Measurements from ENCODE around the gene KIF26B. TPM values are rescaled to one million over a fixed set of nuclear protein-coding genes. Genes with fewer than 3 reads are reported as not detected.
"Not testable (repeated sequence)": the region's sequence is repeated elsewhere in the genome, so short reads cannot be mapped to it uniquely, and the experiment has no call there.

KIF26B gene
- total RNA-seq, 3 donors from 2014 or later: 0.14 to 3.2 (median 0.39) TPM

DNA sequence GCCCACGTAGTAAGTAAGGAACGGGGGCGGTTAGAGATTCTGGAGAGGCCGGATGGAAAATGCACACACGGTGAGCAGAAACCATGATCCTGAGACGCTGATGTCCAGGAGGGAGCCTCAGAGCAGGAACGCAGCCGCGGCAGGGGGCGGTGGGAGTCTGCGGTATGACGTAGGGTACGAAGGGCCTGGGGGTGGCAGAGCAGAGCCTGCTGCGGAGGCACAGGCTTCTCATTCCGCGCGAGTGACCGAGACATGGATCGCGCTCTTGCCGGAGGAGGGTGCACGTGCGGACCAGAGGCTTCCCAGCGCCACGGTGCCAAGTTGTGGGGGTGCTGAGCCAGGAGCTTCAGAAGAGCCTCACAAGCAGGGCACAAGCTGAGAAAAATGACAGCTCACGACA lies 176.2 kb downstream of the KIF26B start:
- no peak overlapping the region for H3K4me3 ChIP-seq
- no peaks in the 10 kb centered on the region for H3K36me3 ChIP-seq (ENCODE audit: low read depth)
- ATAC-seq: no peak
- intact Hi-C loops (cut with DNase I, micrococcal nuclease): no loop called here
- no peak for DNase-seq
- TF ChIP-seq, protein P1, sequence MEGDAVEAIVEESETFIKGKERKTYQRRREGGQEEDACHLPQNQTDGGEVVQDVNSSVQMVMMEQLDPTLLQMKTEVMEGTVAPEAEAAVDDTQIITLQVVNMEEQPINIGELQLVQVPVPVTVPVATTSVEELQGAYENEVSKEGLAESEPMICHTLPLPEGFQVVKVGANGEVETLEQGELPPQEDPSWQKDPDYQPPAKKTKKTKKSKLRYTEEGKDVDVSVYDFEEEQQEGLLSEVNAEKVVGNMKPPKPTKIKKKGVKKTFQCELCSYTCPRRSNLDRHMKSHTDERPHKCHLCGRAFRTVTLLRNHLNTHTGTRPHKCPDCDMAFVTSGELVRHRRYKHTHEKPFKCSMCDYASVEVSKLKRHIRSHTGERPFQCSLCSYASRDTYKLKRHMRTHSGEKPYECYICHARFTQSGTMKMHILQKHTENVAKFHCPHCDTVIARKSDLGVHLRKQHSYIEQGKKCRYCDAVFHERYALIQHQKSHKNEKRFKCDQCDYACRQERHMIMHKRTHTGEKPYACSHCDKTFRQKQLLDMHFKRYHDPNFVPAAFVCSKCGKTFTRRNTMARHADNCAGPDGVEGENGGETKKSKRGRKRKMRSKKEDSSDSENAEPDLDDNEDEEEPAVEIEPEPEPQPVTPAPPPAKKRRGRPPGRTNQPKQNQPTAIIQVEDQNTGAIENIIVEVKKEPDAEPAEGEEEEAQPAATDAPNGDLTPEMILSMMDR (IDR thresholded peaks at IDR 0.05): no peak
- H3K9me3 ChIP-seq: no peaks in the 10 kb centered on the region
- no peaks in the 10 kb centered on the region for H3K4me1 ChIP-seq (ENCODE audit: low read depth)

DNA sequence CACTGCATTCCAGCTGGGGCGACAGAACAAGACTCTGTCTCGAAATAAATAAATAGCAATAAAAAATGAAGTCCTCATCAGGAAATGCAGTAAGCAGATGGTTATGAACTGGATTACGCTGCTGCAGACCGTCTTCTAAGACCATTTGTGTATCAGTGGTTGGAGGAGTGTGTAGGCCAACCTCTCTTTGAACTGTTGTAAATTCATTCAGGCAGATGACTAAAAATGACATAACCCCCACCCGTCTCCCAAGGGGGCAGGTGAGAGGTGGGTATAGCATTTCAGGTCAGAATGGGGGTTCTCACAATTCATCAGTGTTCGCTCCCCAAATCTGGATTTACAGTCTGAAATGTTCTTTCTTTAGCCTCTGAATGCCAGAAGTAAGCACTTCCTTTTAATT lies 177.3 kb downstream of the KIF26B start:
- Histone ChIP-seq H3K36me3 (ENCODE audit: low read depth) (no peaks in the 10 kb centered on the region), H3K4me1 (ENCODE audit: low read depth) (no peaks in the 10 kb centered on the region), H3K9me3 (no peaks in the 10 kb centered on the region), H3K4me3 (no peak overlapping the region)
- DNase-seq (no peak), ATAC-seq (no peak)
- TF ChIP-seq, protein P1 (IDR thresholded peaks at IDR 0.05): no peak
- intact Hi-C loops (cut with DNase I, micrococcal nuclease): no loop called here

DNA sequence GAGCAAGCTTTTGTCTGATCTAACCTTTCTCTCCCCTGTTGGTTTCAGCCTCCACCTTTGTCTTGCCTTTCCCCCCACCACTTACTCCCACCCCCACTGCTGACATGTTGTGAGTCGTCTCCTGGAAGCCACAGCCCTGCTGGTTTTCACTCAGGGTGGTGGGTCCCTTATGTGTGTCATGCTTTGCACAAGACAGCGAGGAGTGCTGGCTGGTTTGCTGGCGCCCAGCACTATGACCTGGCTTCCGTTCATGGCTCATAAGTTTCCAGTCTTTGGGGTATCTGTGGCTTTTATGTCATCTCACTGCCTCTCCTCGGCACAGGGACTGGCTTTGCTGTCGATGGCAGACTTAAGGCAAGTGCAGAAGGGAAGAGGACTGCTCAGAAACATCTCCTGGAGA lies 177.7 kb downstream of the KIF26B start:
- DNase-seq: no peak
- intact Hi-C loops (cut with DNase I, micrococcal nuclease): no loop called here
- TF ChIP-seq, protein P1 (IDR thresholded peaks at IDR 0.05): no peak
- ATAC-seq: no peak
- no peaks in the 10 kb centered on the region for H3K36me3 ChIP-seq (ENCODE audit: low read depth)
- no peaks in the 10 kb centered on the region for H3K9me3 ChIP-seq
- H3K4me3 ChIP-seq: no peak overlapping the region
- H3K4me1 ChIP-seq (ENCODE audit: low read depth): no peaks in the 10 kb centered on the region

DNA sequence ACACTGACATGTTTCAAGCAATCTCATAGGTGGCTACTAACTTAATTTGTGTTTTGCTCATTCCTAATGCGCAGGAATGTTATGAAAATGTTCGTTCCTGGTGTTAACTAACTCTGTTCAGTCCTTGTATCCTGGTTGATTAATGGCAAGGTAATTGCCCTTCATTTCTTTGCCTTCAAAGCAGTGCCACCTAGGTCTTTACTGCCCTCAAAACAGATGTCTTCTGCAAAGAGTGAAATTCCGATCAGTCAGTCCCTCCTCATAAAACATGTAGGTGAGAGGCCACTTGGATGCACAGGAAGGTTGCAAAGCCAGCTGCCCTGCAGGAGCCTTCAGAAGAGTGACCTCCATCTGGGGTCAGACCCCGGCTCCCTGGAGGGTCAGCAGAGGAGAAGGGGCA lies 179.4 kb downstream of the KIF26B start:
- TF ChIP-seq, protein P1 (IDR thresholded peaks at IDR 0.05): no peak
- no peak for DNase-seq
- ATAC-seq: no peak
- H3K4me1 ChIP-seq (ENCODE audit: low read depth): no peaks in the 10 kb centered on the region
- no peak overlapping the region for H3K4me3 ChIP-seq
- intact Hi-C loops (cut with DNase I, micrococcal nuclease): no loop called here
- no peaks in the 10 kb centered on the region for H3K9me3 ChIP-seq
- no peaks in the 10 kb centered on the region for H3K36me3 ChIP-seq (ENCODE audit: low read depth)

DNA sequence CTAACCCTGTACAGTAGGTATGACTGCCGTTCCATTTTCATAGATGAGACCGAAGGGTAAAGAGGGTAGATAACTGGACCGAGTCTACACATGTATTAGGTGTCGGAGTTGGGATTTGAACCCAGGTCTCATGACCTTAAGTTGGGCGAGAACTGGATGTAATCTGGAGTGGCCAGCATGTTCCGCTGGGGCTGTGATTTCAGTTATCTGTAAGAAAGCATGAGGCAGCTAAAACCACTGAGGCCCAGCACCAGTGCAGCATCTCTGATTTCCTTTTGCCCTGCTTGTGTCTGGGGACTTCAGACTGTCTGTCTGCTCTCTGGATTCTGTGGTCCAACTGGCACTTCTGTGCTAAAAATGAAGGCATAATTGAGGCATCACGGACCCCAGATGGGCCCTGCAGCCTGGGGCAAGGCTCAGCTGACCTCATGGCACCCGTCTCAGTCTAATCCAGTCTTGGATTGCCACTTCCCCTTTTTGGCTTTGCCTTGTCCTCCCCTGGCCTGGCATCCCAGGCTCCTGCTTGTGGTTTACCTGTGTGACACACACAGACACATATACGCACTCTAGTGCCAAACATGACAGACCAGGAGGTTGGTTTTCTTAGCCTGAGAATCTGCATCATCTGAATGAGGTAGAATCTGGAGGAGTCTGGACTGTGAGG lies 180.2 kb downstream of the KIF26B start:
- intact Hi-C loops (cut with DNase I, micrococcal nuclease): no loop called here
- TF ChIP-seq, protein P1 (IDR thresholded peaks at IDR 0.05): no peak
- H3K9me3 ChIP-seq: no peaks in the 10 kb centered on the region
- DNase-seq: no peak
- H3K4me1 ChIP-seq (ENCODE audit: low read depth): no peaks in the 10 kb centered on the region
- H3K36me3 ChIP-seq (ENCODE audit: low read depth): no peaks in the 10 kb centered on the region
- no peak overlapping the region for H3K4me3 ChIP-seq
- no peak for ATAC-seq

DNA sequence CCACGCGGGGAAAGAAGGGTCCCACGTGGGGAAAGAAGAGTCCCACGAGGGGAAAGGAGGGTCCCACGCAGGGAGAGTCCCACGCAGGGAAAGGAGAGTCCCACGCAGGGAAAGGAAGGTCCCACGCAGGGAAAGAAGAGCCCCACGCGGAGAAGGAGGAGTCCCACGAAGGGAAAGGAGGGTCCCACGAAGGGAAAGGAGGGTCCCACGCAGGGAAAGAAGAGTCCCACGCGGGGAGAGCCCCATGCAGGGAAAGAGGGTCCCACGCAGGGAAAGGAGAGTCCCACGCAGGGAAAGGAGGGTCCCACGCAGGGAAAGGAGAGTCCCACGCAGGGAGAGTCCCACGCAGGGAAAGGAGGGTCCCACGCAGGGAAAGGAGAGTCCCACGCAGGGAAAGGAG lies 180.9 kb downstream of the KIF26B start:
- H3K9me3 ChIP-seq; H3K4me1 ChIP-seq (ENCODE audit: low read depth); intact Hi-C loops (cut with DNase I, micrococcal nuclease); H3K36me3 ChIP-seq (ENCODE audit: low read depth); DNase-seq; ATAC-seq; H3K4me3 ChIP-seq: not testable (repeated sequence)
